ENCODE results near the gene SLC2A4RG.

GRCh38 chr20:63792866-63793265 is 53.3 kb downstream of the SLC2A4RG start:
- TF ChIP-seq BRCA1 (CRISPR knock-in tag; IDR thresholded peaks at IDR 0.05) (no peak), HOXD1 (CRISPR knock-in tag; IDR thresholded peaks at IDR 0.05) (no peak), ZNF784 (CRISPR knock-in tag; IDR thresholded peaks at IDR 0.05; ENCODE audit: borderline replicate concordance) (no peak), NFAT5 (CRISPR knock-in tag; IDR thresholded peaks at IDR 0.05) (no peak), SUZ12 (IDR thresholded peaks at IDR 0.05; ENCODE audit: low read depth, low read length) (no peak), JUND (CRISPR knock-in tag; IDR thresholded peaks at IDR 0.05) (no peak), KDM5B (CRISPR knock-in tag; IDR thresholded peaks at IDR 0.05; ENCODE audit: borderline replicate concordance) (no peak), ESRRA (CRISPR knock-in tag; IDR thresholded peaks at IDR 0.05; ENCODE audit: low read depth) (no peak), SSRP1 (CRISPR knock-in tag; IDR thresholded peaks at IDR 0.05) (no peak), SIX4 (CRISPR knock-in tag; IDR thresholded peaks at IDR 0.05) (no peak)

All from HepG2 (cell line).